GM18502 (cell line): ENCODE results near the gene SPAG16.

ENCODE experiments used
- ATAC-seq: cut with Tn5 transposase; IDR thresholded peaks from one replicate; pipeline ENCODE4 v1.9.1; 2021; ENCODE audit warnings: mild to moderate bottlenecking; ENCODE audit not compliant: unreplicated experiment, poor library complexity

The SPAG16 gene

DNA sequence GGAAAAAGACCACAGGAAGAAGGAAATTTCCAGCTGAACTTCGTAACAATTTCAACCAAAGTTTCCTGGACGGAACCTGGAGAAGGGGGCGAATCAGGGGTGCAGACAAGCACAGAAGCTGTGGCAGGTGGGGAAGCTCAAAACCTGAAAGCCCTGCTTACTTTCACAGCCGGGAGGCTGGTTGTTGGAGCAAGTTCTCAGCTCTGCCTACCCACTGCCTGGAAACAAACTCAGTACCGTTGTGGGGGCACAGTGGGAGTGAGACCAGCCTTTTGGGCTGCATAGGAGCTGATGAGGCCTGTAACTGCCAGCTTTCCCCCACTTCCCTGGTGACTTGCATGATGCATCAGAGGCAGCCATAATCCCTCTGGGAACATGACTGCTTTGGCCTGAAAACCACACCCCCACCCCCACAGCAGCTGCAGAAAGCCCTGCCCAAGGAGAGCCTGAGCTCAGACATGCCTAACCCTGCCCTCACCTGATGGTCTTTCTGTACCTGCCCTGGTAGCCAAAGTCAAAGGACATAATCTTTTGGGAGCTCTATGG is 919.6 kb downstream of the SPAG16 start:
- no peak for ATAC-seq

GRCh38 chr2:214215107-214215506 is 930.8 kb downstream of the SPAG16 start:
- ATAC-seq: no peak

DNA sequence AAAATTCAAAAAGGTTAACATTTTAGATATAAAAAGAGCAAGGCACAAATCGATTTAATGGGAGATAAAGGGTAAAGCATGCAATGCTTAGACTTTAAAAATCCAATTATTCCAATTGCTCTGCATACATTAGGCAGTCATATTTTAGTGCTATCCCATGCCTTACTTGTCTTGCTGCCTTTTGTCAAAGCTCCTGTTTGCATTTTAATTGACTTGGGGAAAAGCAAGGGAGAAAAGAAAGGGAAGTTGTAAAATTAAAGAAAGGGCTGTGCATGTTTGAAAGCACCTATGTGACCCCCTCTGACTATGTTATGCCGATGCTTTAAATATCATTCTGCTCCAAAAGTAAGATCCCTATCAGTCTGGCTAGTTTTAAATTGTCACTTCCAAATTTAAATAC is 932.9 kb downstream of the SPAG16 start:
- ATAC-seq: no peak

GRCh38 chr2:214217599-214217998 is 933.3 kb downstream of the SPAG16 start:
- no peak for ATAC-seq

DNA sequence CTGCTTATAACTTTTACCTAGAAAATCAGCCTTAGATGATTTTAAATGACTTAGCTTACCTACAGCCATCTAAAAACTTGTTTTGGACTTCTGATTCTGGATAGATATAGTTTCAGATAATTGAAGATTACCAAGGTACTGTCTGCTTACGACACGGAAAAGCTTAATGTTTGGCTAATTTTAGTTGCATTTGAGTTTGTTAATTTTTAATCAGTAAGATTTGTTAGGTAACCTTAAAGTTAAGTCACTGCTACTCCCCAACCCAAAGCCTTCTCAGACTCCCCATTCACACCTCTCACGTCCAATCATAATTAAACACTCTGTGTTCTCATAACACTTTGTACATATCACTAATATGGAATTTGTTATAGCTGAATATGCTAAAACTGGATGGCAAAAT is 936.0 kb downstream of the SPAG16 start:
- ATAC-seq: no peak

DNA sequence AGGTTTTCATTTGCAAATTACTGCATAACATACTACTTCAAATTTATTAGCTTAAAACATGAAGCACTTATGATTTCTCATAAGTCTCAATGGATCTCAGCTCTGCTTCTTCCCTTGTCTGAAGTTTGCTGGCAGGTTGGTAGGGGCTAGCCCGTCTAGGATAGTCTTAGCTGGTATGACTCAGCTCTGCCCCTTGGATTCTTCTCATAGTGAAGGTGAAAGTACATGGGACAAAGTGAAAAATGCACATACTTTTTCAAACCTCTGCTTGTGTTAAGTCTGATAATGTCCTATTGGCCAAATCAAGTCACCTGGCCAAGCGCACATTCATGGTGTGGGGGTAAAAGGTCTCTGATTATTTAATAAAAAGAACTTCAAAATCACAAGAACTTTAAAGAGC is 941.8 kb downstream of the SPAG16 start:
- no peak for ATAC-seq

DNA sequence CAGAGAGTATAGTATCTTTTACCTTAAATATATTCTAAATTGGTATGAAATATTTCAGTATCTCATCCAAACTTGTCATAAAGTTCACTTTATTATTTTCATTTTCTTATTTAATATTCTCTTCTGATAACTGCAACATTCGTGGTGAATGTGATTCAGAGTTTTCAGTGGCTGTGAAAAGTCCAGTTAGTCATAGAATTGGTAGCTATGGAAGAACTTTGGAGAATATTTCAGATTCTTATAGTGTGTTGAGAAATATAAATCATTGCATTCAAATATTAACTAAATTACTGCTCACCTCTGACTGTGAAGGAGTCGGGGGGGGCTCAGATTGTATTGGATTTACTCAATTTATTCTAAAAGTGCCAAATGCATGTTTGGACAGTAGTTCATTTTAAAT is 948.0 kb downstream of the SPAG16 start:
- ATAC-seq: no peak

GRCh38 chr2:214233164-214233563 is 948.9 kb downstream of the SPAG16 start:
- no peak for ATAC-seq

GRCh38 chr2:214242797-214243196 is 958.5 kb downstream of the SPAG16 start:
- no peak for ATAC-seq

DNA sequence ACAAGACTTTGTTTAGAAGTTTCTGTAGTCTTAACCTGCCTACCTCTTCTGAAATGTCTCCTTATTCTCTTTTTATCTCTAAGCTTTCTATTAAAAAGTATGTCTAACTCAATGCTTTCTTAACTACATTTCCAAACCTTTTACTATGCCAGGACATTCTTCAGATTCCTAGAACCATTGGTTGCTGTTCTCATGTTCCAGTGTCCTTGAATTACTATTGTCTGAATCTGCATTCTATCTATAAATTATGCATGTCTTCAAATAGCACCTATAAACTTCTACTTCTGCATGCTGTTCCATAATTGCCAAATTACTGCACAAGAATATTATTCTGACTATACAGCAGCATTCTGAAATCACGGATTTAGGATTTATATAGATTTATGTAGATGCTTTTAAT is 960.6 kb downstream of the SPAG16 start:
- no peak for ATAC-seq

GRCh38 chr2:214246417-214246816 is 962.2 kb downstream of the SPAG16 start:
- ATAC-seq: no peak

GRCh38 chr2:214247531-214247930 is 963.3 kb downstream of the SPAG16 start:
- no peak for ATAC-seq

GRCh38 chr2:214255046-214255445 is 970.8 kb downstream of the SPAG16 start:
- no peak for ATAC-seq

DNA sequence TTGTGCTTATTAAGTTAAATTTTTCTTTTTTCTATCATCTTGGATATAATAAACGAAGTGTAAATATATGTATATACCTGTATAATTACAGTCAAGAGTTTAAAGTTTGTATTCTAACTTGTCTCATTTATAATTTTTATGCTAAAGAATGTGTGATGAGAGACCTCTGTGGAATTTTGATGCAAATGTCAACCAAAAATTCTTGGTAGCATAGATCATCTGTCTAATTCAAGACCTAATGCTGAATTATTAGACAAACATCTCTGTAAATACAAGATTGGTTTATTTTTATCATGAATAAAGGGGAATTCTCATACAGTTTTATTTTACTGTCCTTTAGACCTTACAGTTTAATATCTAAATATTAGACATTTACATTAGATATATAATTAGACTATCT is 977.4 kb downstream of the SPAG16 start:
- ATAC-seq: no peak

DNA sequence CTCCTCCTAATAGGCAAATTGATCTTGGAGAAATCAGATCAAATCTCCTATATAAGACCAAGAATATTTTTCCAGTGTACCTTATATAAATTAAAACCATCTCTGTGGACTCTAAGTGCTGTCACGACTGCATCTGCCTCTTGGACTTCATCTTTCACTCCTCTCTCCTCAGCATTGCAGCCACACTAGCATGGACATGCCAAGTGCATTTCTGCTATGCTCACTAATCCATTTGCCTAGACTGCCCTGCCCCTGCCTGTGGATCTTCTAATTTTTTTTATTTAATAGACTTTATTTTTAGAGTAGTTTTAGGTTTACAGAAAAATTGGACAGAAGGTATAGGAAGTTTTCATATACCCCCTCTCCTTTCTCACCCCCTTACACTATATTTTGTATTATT is 979.9 kb downstream of the SPAG16 start:
- ATAC-seq: no peak

DNA sequence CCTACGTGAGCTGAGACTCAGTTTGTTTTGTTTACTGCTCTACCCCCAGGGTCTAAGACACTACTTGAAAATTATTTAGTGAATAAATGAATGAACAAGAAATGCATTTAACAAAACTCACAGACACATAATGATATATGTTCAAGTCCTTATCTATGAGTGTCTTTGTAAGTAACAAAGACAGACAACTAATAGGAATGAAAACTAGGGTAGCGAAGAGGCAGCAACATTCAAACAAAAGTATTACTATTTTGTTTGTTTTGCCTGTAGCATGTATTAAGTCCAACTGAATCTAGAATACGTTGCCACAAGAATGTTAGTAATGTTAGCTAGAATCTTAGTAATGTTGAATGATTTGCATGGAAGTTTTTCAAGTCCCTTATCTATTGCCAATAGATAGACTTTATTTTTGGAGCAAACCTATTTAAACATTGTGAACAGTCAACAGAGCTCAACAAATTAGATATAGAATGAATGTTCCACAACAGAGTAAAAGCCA is 981.8 kb downstream of the SPAG16 start:
- no peak for ATAC-seq

GRCh38 chr2:214277880-214278279 is 993.6 kb downstream of the SPAG16 start:
- no peak for ATAC-seq

DNA sequence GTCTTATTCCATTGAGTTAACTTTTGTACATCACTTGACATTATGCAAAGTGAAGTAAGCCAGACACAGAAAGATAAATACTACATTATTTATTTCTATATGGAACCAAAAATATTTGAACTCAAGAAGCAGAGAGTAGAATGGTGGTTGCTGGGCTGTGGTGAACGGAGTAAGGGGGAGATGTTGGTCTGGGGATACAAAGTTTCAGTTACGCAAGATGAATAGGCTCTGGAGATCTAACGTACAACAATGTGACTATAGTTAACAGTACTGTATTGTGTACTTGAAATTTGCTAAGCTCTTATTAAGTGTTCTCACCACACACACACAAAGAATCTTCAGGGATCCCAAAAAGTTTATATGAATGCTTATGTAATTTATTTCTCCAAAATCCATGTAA is 1001.7 kb downstream of the SPAG16 start:
- ATAC-seq: no peak

DNA sequence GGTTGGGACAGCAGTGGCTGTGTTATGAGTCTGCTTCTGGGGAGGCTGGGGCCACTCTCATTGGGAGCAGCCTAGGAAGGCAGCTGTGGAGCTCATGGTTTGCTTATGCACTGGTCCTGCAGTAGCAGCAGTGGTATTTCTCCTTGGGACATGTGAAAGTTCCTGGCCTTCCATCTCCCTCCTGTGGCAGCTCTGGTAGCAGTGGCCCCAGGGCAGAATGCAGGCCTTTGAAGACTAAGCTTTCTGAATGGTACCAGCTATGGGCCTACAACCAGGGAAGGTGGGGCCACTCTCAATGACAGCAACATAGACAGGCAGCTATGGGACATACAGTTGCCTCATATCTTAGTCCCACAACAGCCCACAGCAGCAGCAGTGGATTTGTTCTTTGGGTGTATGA is 1009.3 kb downstream of the SPAG16 start:
- ATAC-seq: no peak

- no peak for ATAC-seq
Measured at GRCh38 chr2:214294426-214294825, 1010.2 kb downstream of the SPAG16 start.

DNA sequence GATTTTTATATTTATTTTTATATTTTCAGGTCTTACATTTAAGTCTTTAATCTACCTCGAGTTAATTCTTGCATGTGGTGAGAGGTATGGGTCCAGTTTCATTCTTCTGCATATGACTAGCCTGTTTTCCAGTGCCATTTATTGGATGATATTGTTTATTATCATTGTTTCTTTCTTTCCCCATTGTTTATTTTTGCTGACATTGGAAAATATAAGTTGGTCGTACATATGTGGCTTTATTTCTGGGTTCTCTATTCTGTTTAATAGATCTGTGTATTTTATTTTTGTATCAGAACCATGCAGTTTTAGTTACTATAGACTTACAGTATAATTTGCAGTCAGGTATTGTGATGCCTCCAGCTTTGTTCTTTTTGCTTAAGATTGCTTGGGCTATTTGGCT is 1013.2 kb downstream of the SPAG16 start:
- no peak for ATAC-seq

DNA sequence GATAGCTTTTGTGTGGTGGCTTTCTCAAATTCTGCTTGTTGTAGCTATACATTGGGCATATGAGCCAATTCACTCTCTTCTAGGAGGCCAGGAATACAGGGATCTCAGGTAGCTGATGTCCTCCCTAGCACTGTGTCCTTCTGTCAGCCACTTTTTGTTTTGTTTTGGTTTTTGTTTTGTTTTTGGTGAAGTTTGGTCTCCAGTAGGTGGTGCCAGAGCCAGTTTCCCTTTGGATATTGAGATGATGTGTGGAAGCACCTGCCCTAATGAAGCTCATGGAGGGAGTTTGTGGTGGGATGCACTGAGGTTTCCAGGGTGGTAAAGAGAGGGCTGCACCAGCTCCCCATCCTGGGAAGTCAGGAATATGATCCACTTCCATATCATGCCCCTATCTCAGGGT is 1026.1 kb downstream of the SPAG16 start:
- ATAC-seq: peak; percentile 45

GRCh38 chr2:214311031-214311533 is 1026.8 kb downstream of the SPAG16 start:
- peak; percentile 56 for ATAC-seq
